CD4-positive, alpha-beta T cell treated with Interleukin-6 at 100 ng/mL for 8 hours (primary cell): ENCODE results near the gene LBHD2.
"Not testable (repeated sequence)": the region's sequence is repeated elsewhere in the genome, so short reads cannot be mapped to it uniquely, and the experiment has no call there.

ENCODE experiments used
- DNase-seq: peaks from one replicate; pipeline ENCODE4 v3.0.0-alpha.2; 2020; ENCODE audit warnings: mixed read lengths, low spot score

LBHD2 gene

DNA sequence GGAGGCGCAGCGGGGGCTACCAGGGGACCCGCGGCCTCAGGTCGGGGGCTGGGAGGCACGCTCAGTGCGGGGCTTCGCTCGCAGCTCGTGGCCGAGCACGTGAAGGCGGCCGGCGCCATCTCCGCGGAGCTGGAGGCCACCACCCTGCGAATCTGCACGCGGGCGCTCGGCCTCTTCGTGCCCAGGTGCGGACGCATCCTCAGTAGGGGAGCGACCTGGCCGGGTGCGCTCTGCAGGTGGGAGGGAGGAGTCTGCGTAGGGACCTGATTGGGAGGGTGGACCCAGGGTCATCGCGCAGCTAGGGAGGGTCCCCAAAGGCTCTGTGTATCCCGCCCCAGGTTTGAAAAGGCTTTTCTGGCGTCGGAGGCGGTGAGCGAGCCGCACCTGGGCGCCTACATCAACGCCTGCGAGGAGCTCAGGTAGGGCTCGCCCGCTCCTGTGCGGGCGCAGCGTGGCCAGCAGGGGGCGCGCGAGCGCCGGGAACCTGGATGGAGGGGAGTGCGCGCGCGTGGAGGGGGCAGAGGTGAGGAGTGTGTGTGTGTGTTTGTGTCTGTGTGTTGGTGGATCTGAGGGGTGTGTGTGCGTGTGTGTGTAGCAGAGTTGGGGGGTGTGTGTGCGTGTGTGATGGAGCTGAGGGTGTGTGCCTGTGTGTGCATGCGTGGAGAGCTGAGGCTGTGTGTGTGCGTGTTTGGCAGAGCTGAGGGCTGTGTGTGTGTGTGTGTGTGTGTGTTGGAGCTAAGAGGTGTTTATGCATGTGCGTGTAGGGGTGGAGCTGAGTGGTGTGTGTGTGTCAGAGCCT, 20.8 kb downstream of the LBHD2 start:
- peak; percentile 62 for DNase-seq

- DNase-seq: no peak
Measured at GRCh38 chr14:103105580-103106150, 21.7 kb downstream of the LBHD2 start.

DNA sequence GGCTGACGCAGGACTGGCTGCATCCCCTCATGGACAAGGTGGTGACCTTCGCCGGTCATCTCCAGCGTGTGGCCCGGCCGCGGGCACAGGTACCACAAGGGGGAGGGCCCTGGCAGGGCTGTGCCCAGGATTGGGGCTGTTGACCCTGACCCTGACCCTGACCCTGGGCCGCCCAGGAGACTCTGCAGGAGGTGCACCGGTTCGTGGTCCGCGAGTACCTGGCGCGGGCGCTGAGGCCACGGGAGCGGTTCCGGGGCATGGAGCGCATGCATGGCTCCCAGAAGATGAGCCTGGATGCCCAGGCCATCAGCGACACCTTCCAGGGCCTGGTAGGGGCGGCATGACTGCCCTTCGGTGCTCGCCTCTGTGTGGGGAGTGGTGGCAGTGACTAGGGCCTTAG, 23.4 kb downstream of the LBHD2 start:
- DNase-seq: no peak

DNA sequence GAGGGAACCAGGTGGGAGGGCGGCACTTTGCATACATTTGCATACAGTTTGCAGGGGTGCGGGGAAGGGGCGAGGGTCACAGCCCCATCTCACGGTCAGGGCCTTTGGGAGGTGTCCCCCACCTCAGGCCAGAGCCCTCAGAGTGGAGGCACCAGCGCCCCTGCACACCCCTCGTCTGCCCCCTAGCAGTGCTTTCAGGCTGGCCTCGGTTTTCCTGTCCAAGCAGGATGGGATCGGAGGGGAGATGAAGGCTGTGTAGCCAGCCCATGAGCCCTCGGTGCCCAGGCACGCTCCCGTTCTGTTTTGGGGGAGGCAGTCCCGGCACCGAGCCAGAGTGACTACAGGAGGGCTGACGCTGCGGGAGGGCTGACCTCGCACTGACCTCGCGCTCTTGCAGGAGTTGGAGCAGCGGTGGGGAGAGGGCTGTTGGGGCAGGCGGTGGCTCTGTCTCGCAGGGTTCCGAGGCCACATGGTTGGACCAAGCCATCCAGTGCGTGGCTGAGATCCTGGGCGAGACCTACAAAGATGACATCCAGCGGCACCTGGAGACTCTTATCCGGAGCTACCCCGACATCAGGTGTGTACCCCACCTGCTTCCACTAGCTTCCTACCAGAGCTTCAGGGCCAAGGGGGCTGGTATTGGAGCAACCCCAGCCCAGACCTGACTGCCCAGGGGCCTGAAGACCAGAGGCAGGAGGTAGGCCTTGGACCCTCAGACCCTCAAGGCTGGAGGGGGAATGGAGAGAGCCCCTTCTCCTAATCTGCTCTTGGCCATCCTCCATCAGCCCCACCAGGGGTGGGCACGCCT, 24.1 kb downstream of the LBHD2 start:
- DNase-seq: no peak

DNA sequence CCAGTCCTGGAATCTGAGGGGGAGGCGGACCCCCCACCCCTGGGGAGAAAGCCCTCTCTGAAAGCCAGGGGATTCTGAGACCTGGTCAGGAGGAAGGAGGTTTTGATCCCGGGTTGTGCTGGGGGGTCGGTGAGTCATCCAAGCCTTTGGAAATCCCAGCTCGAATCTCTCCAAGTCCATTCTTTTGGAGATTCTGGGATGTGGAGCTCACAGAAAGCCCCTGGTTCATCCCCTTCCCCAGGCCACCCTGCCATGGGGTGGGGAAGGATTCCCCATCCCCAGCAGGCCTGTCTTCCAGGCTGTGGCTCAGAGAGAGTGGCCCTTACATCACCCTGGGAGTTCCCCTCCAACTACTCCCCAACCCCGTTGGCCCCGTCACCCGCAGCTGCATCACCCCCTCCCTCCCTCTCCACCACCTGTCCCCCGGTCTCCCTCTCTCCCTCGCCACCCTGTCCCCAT, 24.8 kb downstream of the LBHD2 start:
- no peak for DNase-seq

- no peak for DNase-seq
Measured at GRCh38 chr14:103109535-103110441, 25.8 kb downstream of the LBHD2 start.

DNA sequence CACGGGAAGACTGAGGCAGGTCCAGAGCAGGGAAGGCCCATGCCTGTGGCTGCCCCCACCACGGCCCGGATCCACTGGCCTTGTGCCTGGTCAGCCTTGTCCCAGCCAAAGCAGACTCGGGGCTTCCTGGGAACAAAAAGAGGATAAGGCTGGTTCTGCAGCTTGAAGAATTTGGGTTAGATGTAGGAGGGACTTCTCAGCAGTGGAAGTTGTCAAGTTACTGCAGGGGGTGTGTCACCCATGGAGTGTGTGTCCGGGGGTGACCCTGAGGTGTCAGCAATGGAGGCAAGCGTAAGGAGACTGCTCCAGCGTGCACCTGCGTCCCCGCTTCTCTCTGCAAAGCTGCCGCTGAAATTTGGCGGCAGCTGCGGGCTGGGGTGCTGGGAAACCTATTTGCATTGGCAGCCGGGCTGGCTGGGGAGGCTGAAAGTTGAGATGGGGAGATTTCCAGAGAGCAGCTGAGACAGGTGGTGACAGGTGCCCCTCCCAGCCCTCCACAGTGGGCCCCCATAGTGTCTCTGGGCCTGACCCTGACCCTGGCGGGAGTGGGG, 26.7 kb downstream of the LBHD2 start:
- no peak for DNase-seq

DNA sequence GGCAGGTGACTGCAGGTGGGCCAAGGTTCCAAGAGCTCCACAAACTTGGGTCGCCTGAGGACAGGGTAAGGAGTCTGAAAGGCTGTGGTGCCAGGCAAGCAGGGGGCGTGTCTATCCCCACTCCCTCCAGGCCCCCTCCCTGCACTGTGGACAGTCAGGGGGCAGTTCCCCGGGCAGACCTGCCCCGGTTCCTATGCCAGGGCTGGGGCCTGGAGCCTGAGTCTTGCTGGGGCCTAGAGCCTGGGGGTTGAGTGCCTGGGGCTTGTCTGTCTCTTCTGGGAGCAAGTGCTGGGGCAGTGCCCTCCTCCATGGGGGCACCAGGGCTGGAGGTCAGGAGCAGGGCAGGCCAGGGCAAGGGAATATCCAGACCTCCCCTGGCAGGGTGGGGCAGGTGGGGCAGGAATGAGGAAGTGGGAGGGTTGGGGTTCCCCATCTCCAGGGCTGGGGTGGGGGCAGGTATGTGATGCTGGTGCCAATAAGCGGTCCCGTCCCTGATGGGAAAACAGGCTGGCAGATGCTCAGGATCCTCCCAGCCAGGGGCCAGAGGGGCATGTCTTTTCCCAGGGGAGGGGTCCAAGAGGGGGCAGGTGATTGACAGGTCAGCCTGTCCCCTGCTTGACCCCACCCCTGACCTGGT, 27.3 kb downstream of the LBHD2 start:
- DNase-seq: no peak

DNA sequence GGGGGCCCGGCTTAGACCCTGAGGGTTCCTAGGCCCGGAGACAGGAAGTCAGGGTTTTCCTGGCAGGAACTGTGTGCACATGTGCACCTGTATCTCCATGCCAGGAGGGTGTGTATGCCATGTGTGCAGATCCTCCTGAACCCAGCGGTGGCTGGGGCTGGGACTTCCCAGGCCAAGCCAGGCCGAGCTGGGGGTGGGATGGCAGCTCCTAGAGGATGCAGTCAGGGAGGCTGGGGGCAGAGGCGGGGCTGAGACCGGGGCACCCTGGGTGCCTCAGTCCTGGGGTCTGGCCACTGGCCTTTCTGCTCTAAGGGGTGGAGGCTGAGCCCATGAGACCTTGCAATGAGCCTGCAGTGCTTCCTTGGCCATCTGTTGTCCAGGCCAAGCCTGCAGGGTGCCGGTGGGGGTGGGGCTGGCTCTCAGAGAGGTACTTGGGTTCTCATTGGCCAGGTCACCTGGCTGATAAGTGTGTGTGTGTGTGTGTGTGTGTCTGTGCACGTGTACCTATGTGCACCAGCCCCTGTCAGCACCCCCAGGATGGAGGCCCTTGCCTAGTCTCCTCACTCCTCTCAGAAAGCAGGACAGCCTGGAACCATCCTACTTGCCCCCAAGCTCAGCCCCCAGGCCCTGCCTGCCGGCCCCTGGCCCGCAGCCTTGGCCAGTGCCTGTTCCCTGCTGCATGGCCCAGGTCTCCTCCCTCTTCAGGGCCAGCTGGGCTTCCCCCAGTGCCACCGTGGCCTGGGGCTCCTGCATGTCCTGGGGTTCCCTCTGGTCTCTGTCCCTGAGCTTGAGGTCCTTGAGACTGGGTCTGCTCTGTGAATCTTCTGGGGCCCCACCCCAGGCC, 28.6 kb downstream of the LBHD2 start:
- no peak for DNase-seq

DNA sequence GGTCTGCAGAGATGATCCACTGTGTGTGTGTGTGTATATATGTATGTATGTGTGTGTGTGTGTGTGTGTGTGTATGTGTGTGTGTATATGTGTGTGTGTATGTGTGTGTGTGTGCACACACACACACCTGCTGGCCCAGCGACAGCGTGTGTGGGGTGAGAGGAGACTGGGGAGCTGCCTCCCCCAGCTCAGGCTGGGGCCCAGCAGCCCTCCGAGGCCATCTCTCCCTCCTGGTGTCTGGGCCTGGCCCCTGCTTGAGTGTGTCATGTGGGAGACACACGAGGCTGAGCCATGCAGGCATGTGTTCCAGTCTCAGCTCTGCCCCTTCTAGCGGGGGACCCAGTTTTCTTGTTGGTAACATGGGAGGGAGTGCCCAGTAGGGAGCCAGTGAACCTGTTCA, 29.3 kb downstream of the LBHD2 start:
- no peak for DNase-seq

DNA sequence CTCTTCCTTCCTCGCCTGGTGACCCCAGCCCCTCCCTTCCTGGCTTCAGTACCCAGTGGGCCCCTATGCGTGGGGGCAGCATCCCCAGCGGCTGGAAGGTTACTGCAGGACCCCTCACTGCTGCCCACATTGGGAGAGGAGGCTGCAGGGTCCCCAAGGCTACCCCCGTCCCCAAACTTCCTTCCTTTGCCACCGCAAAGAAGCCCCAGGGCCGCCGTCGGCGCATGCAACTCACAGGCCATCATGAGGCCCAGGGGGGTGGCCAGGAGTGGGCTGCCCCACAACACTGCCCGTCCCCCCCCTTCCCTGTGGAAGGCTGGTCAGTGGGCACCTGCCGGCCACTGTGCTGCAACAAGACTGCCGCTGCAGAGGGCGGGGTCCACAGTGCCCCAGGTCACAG, 29.8 kb downstream of the LBHD2 start:
- DNase-seq: no peak

DNA sequence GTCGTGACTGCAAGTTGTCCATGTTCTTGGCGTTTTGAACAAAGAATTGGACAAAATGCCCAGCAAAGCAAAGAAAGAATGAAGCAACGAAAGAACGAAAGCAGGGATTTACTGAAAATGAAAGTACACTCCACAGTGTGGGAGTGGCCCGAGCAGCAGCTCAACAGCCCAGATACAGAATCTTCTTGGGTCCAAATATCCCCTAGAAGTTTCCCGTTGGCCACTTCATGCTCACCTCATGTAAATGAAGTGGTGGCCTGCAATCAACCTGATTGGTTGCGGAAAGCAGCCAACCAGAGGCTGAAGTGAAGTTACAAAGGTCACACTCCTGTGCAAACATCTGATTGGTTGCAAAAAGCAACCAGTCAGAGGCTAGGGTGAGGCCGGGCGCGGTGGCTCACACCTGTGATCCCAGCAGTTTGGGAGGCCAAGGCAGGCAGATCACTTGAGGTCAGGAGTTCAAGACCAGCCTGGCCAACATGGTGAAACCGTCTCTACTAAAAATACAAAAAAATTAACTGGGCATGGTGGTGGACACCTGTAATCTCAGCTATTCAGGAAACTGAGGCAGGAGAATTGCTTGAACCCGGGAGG, 31.2 kb downstream of the LBHD2 start:
- not testable (repeated sequence) for DNase-seq

DNA sequence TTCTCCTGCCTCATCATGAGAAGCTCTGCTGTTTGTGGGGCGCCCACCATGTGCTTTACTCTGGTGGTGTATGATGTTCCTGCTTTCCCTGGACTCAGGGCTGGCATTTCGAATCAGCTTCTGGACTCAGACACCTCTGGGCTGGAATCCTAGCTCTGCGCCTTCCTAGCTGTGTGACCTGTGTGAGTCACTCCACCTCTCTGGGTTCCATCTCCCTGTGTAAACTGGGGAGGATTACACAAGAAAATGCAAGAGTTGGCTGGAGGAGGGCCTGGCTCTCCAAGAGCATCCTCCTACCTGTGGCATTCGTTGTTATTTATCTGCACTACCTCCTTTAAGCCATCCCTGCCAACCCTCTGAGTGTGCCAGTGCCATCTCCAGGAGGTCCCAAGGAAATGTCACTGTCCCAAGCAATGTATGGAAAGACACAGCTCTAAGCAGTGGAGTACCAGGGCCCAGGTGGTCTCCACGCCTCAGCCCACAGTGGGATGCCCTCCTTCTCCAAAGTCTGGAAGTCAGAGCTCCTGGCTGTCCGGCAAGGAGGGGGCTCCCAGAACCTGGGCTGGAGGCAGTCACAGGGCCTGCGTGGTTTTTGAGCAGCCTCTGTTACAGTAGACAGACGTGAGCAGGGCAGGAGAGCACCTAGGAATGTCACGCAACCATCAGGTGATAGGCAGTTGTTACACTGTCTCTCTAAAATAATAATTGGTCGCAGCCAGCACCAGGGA, 32.0 kb downstream of the LBHD2 start:
- DNase-seq: no peak

GRCh38 chr14:103116636-103117035, 32.6 kb downstream of the LBHD2 start:
- no peak for DNase-seq

GRCh38 chr14:103117499-103117898, 33.5 kb downstream of the LBHD2 start:
- DNase-seq: not testable (repeated sequence)

- DNase-seq: no peak
Measured at GRCh38 chr14:103118018-103118662, 34.1 kb downstream of the LBHD2 start.

GRCh38 chr14:103118663-103119404, 34.8 kb downstream of the LBHD2 start:
- DNase-seq: no peak

GRCh38 chr14:103119527-103119926, 35.5 kb downstream of the LBHD2 start:
- not testable (repeated sequence) for DNase-seq
